Measurements from ENCODE around the gene FAM9A. TPM values are rescaled to one million over a fixed set of nuclear protein-coding genes. Genes with fewer than 3 reads are reported as not detected.
A peak's percentile ranks its signal among the peaks of the same experiment; 100 is the strongest.

FAM9A gene
- total RNA-seq, result not detected

- 96% methylated on average over 26 of the region's 32 CpGs; no CpG with 5 or more reads in 1 of the 2 donors for WGBS, 2 donors
- peak in 1 of 2 donors; percentile 15 for ATAC-seq (ENCODE audit: low FRiP score in 2 of 2)
- DNase-seq, result peak in 1 of 2 donors; percentile 13
- Histone ChIP-seq H3K27ac (no peak within 1 kb of the TSS), H3K4me3 (no peak within 1 kb of the TSS), H3K27me3 (no peaks in the 10 kb centered on the region), H3K36me3 (no peaks in the 10 kb centered on the region), H3K4me1 (no peaks in the 10 kb centered on the region), H3K9me3 (no peaks in the 10 kb centered on the region)
- TF ChIP-seq POLR2AphosphoS5 (IDR thresholded peaks at IDR 0.05) (no peak), EP300 (IDR thresholded peaks at IDR 0.05) (no peak), POLR2A (IDR thresholded peaks at IDR 0.05) (no peak)
- TF ChIP-seq, protein P1, sequence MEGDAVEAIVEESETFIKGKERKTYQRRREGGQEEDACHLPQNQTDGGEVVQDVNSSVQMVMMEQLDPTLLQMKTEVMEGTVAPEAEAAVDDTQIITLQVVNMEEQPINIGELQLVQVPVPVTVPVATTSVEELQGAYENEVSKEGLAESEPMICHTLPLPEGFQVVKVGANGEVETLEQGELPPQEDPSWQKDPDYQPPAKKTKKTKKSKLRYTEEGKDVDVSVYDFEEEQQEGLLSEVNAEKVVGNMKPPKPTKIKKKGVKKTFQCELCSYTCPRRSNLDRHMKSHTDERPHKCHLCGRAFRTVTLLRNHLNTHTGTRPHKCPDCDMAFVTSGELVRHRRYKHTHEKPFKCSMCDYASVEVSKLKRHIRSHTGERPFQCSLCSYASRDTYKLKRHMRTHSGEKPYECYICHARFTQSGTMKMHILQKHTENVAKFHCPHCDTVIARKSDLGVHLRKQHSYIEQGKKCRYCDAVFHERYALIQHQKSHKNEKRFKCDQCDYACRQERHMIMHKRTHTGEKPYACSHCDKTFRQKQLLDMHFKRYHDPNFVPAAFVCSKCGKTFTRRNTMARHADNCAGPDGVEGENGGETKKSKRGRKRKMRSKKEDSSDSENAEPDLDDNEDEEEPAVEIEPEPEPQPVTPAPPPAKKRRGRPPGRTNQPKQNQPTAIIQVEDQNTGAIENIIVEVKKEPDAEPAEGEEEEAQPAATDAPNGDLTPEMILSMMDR (IDR thresholded peaks at IDR 0.05), result no peak
These were observed at the start of gene FAM9A for GRCh38 chrX:8801041-8801599. Gene FAM9A (minus strand): TSS chrX:8801383. CDS start chrX:8800171, 1,212 bp downstream.

DNA sequence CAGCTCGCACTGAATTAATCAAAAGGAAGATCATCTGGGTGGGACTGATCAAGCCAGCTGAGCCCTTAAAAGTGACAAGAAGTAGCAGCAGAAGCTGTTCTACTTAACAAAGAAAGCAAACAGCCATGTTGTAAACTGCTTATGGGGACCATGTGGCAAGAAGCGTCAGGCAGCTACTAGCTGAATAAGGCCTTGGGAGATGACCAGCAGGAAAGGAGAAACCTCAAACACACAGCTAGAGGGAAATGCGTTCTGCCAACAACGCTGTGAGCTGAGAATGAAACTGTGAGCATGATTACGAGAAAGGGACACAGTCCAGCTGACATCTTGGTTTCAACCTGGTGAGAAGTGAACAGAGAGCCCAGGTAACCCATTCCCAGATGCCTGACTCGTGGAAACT is 49.3 kb upstream of the FAM9A start:
- no peak for ATAC-seq (ENCODE audit: low FRiP score in 2 of 2)
- no peak overlapping the region for H3K4me3 ChIP-seq
- H3K27me3 ChIP-seq, result no peaks in the 10 kb centered on the region
- no peaks in the 10 kb centered on the region for H3K9me3 ChIP-seq
- H3K36me3 ChIP-seq, result no peaks in the 10 kb centered on the region
- H3K27ac ChIP-seq, result no peak overlapping the region
- H3K4me1 ChIP-seq, result no peaks in the 10 kb centered on the region
- DNase-seq, result no peak
- no peak for TF ChIP-seq EP300 (IDR thresholded peaks at IDR 0.05)
- TF ChIP-seq, protein P1 (IDR thresholded peaks at IDR 0.05), result no peak
- TF ChIP-seq POLR2A (IDR thresholded peaks at IDR 0.05), result no peak
- no peak for TF ChIP-seq POLR2AphosphoS5 (IDR thresholded peaks at IDR 0.05)
- WGBS, 2 donors, result 70 to 72% methylated on average over 6 of the region's 6 CpGs

DNA sequence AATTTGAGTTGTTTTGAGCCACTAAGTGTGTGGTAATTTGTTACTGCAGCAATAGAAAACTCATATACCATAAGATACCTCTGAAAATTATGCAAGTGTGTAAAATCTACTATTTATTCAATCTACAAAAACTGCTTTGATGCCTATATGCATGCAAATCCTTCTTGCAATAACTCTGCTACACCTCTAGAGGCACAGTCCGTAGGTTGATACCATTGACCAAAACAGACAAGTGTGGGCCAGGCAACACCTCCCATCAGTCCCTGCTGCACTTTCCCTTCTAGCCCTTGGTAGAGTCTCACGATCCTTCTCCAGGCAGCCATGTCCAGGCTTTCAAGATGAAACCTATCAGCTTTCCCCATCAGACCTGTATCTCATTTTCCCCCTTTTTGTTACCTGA is 48.8 kb upstream of the FAM9A start:
- WGBS, 2 donors, result 49 to 64% methylated on average over 2 of the region's 2 CpGs
- H3K36me3 ChIP-seq, result no peaks in the 10 kb centered on the region
- DNase-seq (no peak), ATAC-seq (ENCODE audit: low FRiP score in 2 of 2) (no peak)
- no peaks in the 10 kb centered on the region for H3K4me1 ChIP-seq
- H3K9me3 ChIP-seq, result no peaks in the 10 kb centered on the region
- H3K27me3 ChIP-seq, result no peaks in the 10 kb centered on the region
- H3K4me3 ChIP-seq, result no peak overlapping the region
- no peak overlapping the region for H3K27ac ChIP-seq
- TF ChIP-seq POLR2A (IDR thresholded peaks at IDR 0.05) (no peak), EP300 (IDR thresholded peaks at IDR 0.05) (no peak), POLR2AphosphoS5 (IDR thresholded peaks at IDR 0.05) (no peak)

DNA sequence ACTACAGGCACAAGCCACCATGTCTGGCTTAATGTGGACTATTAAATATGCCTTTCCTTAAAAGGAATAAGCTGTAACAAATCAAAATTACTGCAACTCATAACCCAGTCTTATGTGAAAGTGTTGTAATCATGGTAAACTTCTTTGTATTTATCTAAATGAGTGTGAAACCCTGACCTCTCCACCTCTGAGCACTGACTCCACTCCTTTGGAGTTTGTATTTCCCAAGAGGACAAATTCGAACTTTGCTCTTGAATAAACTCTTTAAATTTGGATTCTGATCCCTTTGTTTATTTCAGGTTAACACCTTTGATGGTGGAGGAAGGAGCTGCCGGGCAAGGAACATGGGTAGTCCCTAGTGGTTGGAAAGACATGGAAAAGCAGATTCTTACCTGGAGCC is 48.3 kb upstream of the FAM9A start:
- WGBS, 2 donors, result 55 to 59% methylated on average over 2 of the region's 2 CpGs
- DNase-seq (no peak), ATAC-seq (ENCODE audit: low FRiP score in 2 of 2) (no peak)
- no peak for TF ChIP-seq EP300 (IDR thresholded peaks at IDR 0.05)
- TF ChIP-seq, protein P1 (IDR thresholded peaks at IDR 0.05), result no peak
- TF ChIP-seq POLR2A (IDR thresholded peaks at IDR 0.05), result no peak
- no peak for TF ChIP-seq POLR2AphosphoS5 (IDR thresholded peaks at IDR 0.05)
- Histone ChIP-seq H3K4me3 (no peak overlapping the region), H3K9me3 (no peaks in the 10 kb centered on the region), H3K27me3 (no peaks in the 10 kb centered on the region), H3K36me3 (no peaks in the 10 kb centered on the region), H3K4me1 (no peaks in the 10 kb centered on the region), H3K27ac (no peak overlapping the region)

GRCh38 chrX:8848911-8849310 is 47.7 kb upstream of the FAM9A start:
- Histone ChIP-seq H3K4me1 (no peaks in the 10 kb centered on the region), H3K9me3 (no peaks in the 10 kb centered on the region), H3K27ac (no peak overlapping the region), H3K4me3 (no peak overlapping the region), H3K36me3 (no peaks in the 10 kb centered on the region), H3K27me3 (no peaks in the 10 kb centered on the region)
- WGBS, 2 donors, result 73 to 76% methylated on average over 2 to 3 of the region's 3 CpGs
- DNase-seq, result no peak
- TF ChIP-seq EP300 (IDR thresholded peaks at IDR 0.05) (no peak), POLR2A (IDR thresholded peaks at IDR 0.05) (no peak), POLR2AphosphoS5 (IDR thresholded peaks at IDR 0.05) (no peak)
- TF ChIP-seq, protein P1 (IDR thresholded peaks at IDR 0.05), result no peak
- ATAC-seq (ENCODE audit: low FRiP score in 2 of 2), result no peak
